ENCODE results near the gene LCNL1. TPM values are rescaled to one million over a fixed set of nuclear protein-coding genes. Genes with fewer than 3 reads are reported as not detected.

The LCNL1 gene
- total RNA-seq, 1 donor from 2014 or later = not detected

- H3K27me3 Mint-ChIP-seq = no peaks in the 10 kb centered on the region
- no peak for DNase-seq (ENCODE audit: low spot score, unreplicated experiment)
- no peak for TF ChIP-seq CTCF (IDR thresholded peaks at IDR 0.05; ENCODE audit: unreplicated experiment)
- no peaks in the 10 kb centered on the region for H3K9me3 Mint-ChIP-seq (ENCODE audit: low read depth)
- H3K4me1 Mint-ChIP-seq (ENCODE audit: low read depth) = no peaks in the 10 kb centered on the region
- no peak overlapping the region for H3K27ac Mint-ChIP-seq
- H3K36me3 Mint-ChIP-seq (ENCODE audit: insufficient read depth) = peaks cover 1% of the 10 kb centered on the region
- no peak overlapping the region for H3K4me3 Mint-ChIP-seq (ENCODE audit: low read depth)
These were observed 28.4 kb downstream of the LCNL1 start for GRCh38 chr9:137011156-137011555.

GRCh38 chr9:137011907-137012675 is 29.3 kb downstream of the LCNL1 start:
- TF ChIP-seq CTCF (IDR thresholded peaks at IDR 0.05; ENCODE audit: unreplicated experiment) = no peak
- peaks cover 3% of the 10 kb centered on the region for H3K36me3 Mint-ChIP-seq (ENCODE audit: insufficient read depth)
- no peak overlapping the region for H3K27ac Mint-ChIP-seq
- H3K4me3 Mint-ChIP-seq (ENCODE audit: low read depth) = no peak overlapping the region
- no peaks in the 10 kb centered on the region for H3K4me1 Mint-ChIP-seq (ENCODE audit: low read depth)
- DNase-seq (ENCODE audit: low spot score, unreplicated experiment) = no peak
- H3K9me3 Mint-ChIP-seq (ENCODE audit: low read depth) = no peaks in the 10 kb centered on the region
- no peaks in the 10 kb centered on the region for H3K27me3 Mint-ChIP-seq

GRCh38 chr9:137012694-137013570 is 30.1 kb downstream of the LCNL1 start:
- Mint-ChIP-seq H3K9me3 (ENCODE audit: low read depth) (no peaks in the 10 kb centered on the region), H3K4me3 (ENCODE audit: low read depth) (no peak overlapping the region), H3K4me1 (ENCODE audit: low read depth) (no peaks in the 10 kb centered on the region), H3K27ac (no peak overlapping the region), H3K27me3 (no peaks in the 10 kb centered on the region), H3K36me3 (ENCODE audit: insufficient read depth) (peaks cover 3% of the 10 kb centered on the region)
- DNase-seq (ENCODE audit: low spot score, unreplicated experiment) = no peak
- no peak for TF ChIP-seq CTCF (IDR thresholded peaks at IDR 0.05; ENCODE audit: unreplicated experiment)

- H3K27me3 Mint-ChIP-seq = no peaks in the 10 kb centered on the region
- no peak overlapping the region for H3K4me3 Mint-ChIP-seq (ENCODE audit: low read depth)
- no peaks in the 10 kb centered on the region for H3K4me1 Mint-ChIP-seq (ENCODE audit: low read depth)
- DNase-seq (ENCODE audit: low spot score, unreplicated experiment) = no peak
- no peaks in the 10 kb centered on the region for H3K9me3 Mint-ChIP-seq (ENCODE audit: low read depth)
- no peak for TF ChIP-seq CTCF (IDR thresholded peaks at IDR 0.05; ENCODE audit: unreplicated experiment)
- peaks cover 3% of the 10 kb centered on the region for H3K36me3 Mint-ChIP-seq (ENCODE audit: insufficient read depth)
- no peak overlapping the region for H3K27ac Mint-ChIP-seq
These were observed 30.8 kb downstream of the LCNL1 start for GRCh38 chr9:137013571-137013940.

- no peak for DNase-seq (ENCODE audit: low spot score, unreplicated experiment)
- H3K4me3 Mint-ChIP-seq (ENCODE audit: low read depth) = no peak overlapping the region
- no peaks in the 10 kb centered on the region for H3K27me3 Mint-ChIP-seq
- TF ChIP-seq CTCF (IDR thresholded peaks at IDR 0.05; ENCODE audit: unreplicated experiment) = no peak
- no peaks in the 10 kb centered on the region for H3K9me3 Mint-ChIP-seq (ENCODE audit: low read depth)
- peaks cover 3% of the 10 kb centered on the region for H3K36me3 Mint-ChIP-seq (ENCODE audit: insufficient read depth)
- no peaks in the 10 kb centered on the region for H3K4me1 Mint-ChIP-seq (ENCODE audit: low read depth)
- no peak overlapping the region for H3K27ac Mint-ChIP-seq
These were observed 31.4 kb downstream of the LCNL1 start for GRCh38 chr9:137014166-137014565.

Measured in progenitor cell of endocrine pancreas (in vitro differentiated cells).